Neural cell (in vitro differentiated cells): ENCODE measurements around the gene CDH16. TPM values are rescaled to one million over a fixed set of nuclear protein-coding genes. Genes with fewer than 3 reads are reported as not detected.

Source experiments
- H2AFZ ChIP-seq: fragments of 200-600, 300-800 bp; sonication (generic), shearing (Covaris generic); 2 replicates; pipeline ENCODE4 v1.6.0; 2014; ENCODE audit warnings: low read depth, mild to moderate bottlenecking, antibody characterized with exemption, low read length, moderate library complexity
- H3F3A ChIP-seq: fragments of 200-600 bp; shearing (Covaris generic); 2 replicates; pipeline ENCODE4 v1.6.1; 2016; ENCODE audit warnings: mild to moderate bottlenecking, moderate library complexity, mixed read lengths, antibody characterized with exemption, low read length; ENCODE audit not compliant: insufficient read depth, poor library complexity, severe bottlenecking
- H3K27ac ChIP-seq: fragments of 200-600, 300-800 bp; sonication (generic), shearing (Covaris generic); 2 replicates; pipeline ENCODE4 v1.5.1; 2014; ENCODE audit warnings: mild to moderate bottlenecking, low read length, moderate library complexity
- H3K27me3 ChIP-seq: fragments of 300-800, 200-600 bp; sonication (generic), shearing (Covaris generic); 2 replicates; pipeline ENCODE4 v1.6.0; 2014; ENCODE audit warnings: mild to moderate bottlenecking, low read depth, low read length, moderate library complexity; ENCODE audit not compliant: insufficient read depth
- H3K36me3 ChIP-seq: fragments of 300-800, 200-600 bp; sonication (generic), shearing (Covaris generic); 2 replicates; pipeline ENCODE4 v1.5.1; 2014; ENCODE audit warnings: mild to moderate bottlenecking, antibody characterized with exemption, low read length, moderate library complexity; ENCODE audit not compliant: insufficient read depth
- H3K4me2 ChIP-seq: fragments of 300-800, 200-600 bp; sonication (generic), shearing (Covaris generic); 2 replicates; pipeline ENCODE4 v1.6.0; 2014; ENCODE audit warnings: mild to moderate bottlenecking, low read length
- H3K4me3 ChIP-seq: fragments of 300-800, 200-600 bp; sonication (generic), shearing (Covaris generic); 2 replicates; pipeline ENCODE4 v1.5.1; 2014; ENCODE audit warnings: mild to moderate bottlenecking, low read length, moderate library complexity
- H3K79me2 ChIP-seq: fragments of 200-600 bp; shearing (Covaris generic); replicated peaks from 2 replicates; pipeline ENCODE4 v1.6.0; 2014; ENCODE audit warnings: mild to moderate bottlenecking, low read length, moderate library complexity; ENCODE audit not compliant: insufficient read depth
- H3K9ac ChIP-seq: fragments of 300-800, 200-600 bp; sonication (generic), shearing (Covaris generic); 2 replicates; pipeline ENCODE4 v1.6.1; 2016; ENCODE audit warnings: mild to moderate bottlenecking, low read length, mixed read lengths
- H3K9me2 ChIP-seq: fragments of 200-600 bp; shearing (Covaris generic); 2 replicates; pipeline ENCODE4 v1.6.1; 2016; ENCODE audit warnings: mild to moderate bottlenecking, low read length, mixed read lengths; ENCODE audit not compliant: insufficient read depth
- H3K9me3 ChIP-seq: fragments of 200-600, 300-800 bp; sonication (generic), shearing (Covaris generic); 2 replicates; pipeline ENCODE4 v1.6.1; 2016; ENCODE audit warnings: mild to moderate bottlenecking, mixed run types, low read length, moderate library complexity, mixed read lengths
- H4K20me1 ChIP-seq: fragments of 200-600 bp; shearing (Covaris generic); 2 replicates; pipeline ENCODE4 v1.6.1; 2016; ENCODE audit warnings: mild to moderate bottlenecking, mixed run types; ENCODE audit not compliant: insufficient read depth
- EP300 ChIP-seq: fragments of 450-650 bp; conservative IDR thresholded peaks from 2 replicates; pipeline ENCODE4 v1.6.1; 2014; ENCODE audit warnings: antibody characterized with exemption, mild to moderate bottlenecking, moderate library complexity; ENCODE audit not compliant: poor library complexity, severe bottlenecking
- EZH2 ChIP-seq: fragments of 200-600, 300-800 bp; shearing (Covaris generic), sonication (generic); IDR thresholded peaks from 2 replicates; pipeline ENCODE4 v1.6.1; 2014; ENCODE audit warnings: antibody characterized with exemption, low read length, borderline replicate concordance, mild to moderate bottlenecking; ENCODE audit not compliant: insufficient read depth, poor library complexity, severe bottlenecking
- MXI1 ChIP-seq: fragments of 450-650 bp; conservative IDR thresholded peaks from 2 replicates; pipeline ENCODE4 v1.6.1; 2014; ENCODE audit warnings: antibody characterized with exemption, mild to moderate bottlenecking; ENCODE audit not compliant: poor library complexity, severe bottlenecking
- POLR2AphosphoS5 ChIP-seq: IDR thresholded peaks from 2 replicates; pipeline ENCODE4 v1.6.1; 2012
- RAD21 ChIP-seq: fragments of 450-650 bp; conservative IDR thresholded peaks from 2 replicates; pipeline ENCODE4 v1.6.1; 2014; ENCODE audit warnings: antibody characterized with exemption, mild to moderate bottlenecking, moderate library complexity
- SMC3 ChIP-seq: fragments of 450-650 bp; conservative IDR thresholded peaks from 2 replicates; pipeline ENCODE4 v1.6.1; 2014; ENCODE audit warnings: antibody characterized with exemption, mild to moderate bottlenecking, moderate library complexity; ENCODE audit not compliant: poor library complexity
- TAF1 ChIP-seq: IDR thresholded peaks from 2 replicates; pipeline ENCODE4 v1.6.1; 2012; ENCODE audit warnings: low read depth
- polyA plus RNA-seq: library from polyadenylated mRNA; depleted of rRNA; stranded (reverse); fragments of >200 nt; gene quantifications from 2 replicates; pipeline ENCODE4 v1.2.3, GENCODE V29; 2014
- TF ChIP-seq, protein P1 (sequence below): fragments of 450-650 bp; IDR thresholded peaks from 2 replicates; pipeline ENCODE4 v1.5.1; 2014; ENCODE audit warnings: antibody characterized with exemption, mild to moderate bottlenecking, moderate library complexity; ENCODE audit not compliant: poor library complexity, severe bottlenecking
- TF ChIP-seq, protein P2 (sequence below): IDR thresholded peaks from 2 replicates; pipeline ENCODE4 v1.6.1; 2012; ENCODE audit warnings: borderline replicate concordance

The CDH16 gene
- polyA plus RNA-seq, 1 donor from 2014 or later = not detected

- TF ChIP-seq RAD21 (no peak), EP300 (no peak), EZH2 (no peak), MXI1 (no peak), SMC3 (no peak), POLR2AphosphoS5 (no peak), TAF1 (no peak)
- TF ChIP-seq, protein P1, sequence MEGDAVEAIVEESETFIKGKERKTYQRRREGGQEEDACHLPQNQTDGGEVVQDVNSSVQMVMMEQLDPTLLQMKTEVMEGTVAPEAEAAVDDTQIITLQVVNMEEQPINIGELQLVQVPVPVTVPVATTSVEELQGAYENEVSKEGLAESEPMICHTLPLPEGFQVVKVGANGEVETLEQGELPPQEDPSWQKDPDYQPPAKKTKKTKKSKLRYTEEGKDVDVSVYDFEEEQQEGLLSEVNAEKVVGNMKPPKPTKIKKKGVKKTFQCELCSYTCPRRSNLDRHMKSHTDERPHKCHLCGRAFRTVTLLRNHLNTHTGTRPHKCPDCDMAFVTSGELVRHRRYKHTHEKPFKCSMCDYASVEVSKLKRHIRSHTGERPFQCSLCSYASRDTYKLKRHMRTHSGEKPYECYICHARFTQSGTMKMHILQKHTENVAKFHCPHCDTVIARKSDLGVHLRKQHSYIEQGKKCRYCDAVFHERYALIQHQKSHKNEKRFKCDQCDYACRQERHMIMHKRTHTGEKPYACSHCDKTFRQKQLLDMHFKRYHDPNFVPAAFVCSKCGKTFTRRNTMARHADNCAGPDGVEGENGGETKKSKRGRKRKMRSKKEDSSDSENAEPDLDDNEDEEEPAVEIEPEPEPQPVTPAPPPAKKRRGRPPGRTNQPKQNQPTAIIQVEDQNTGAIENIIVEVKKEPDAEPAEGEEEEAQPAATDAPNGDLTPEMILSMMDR = no peak
- TF ChIP-seq, protein P2, sequence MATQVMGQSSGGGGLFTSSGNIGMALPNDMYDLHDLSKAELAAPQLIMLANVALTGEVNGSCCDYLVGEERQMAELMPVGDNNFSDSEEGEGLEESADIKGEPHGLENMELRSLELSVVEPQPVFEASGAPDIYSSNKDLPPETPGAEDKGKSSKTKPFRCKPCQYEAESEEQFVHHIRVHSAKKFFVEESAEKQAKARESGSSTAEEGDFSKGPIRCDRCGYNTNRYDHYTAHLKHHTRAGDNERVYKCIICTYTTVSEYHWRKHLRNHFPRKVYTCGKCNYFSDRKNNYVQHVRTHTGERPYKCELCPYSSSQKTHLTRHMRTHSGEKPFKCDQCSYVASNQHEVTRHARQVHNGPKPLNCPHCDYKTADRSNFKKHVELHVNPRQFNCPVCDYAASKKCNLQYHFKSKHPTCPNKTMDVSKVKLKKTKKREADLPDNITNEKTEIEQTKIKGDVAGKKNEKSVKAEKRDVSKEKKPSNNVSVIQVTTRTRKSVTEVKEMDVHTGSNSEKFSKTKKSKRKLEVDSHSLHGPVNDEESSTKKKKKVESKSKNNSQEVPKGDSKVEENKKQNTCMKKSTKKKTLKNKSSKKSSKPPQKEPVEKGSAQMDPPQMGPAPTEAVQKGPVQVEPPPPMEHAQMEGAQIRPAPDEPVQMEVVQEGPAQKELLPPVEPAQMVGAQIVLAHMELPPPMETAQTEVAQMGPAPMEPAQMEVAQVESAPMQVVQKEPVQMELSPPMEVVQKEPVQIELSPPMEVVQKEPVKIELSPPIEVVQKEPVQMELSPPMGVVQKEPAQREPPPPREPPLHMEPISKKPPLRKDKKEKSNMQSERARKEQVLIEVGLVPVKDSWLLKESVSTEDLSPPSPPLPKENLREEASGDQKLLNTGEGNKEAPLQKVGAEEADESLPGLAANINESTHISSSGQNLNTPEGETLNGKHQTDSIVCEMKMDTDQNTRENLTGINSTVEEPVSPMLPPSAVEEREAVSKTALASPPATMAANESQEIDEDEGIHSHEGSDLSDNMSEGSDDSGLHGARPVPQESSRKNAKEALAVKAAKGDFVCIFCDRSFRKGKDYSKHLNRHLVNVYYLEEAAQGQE = no peak
- Histone ChIP-seq H3F3A (no peaks in the 10 kb centered on the region), H3K9ac (no peak overlapping the region), H3K27ac (no peak overlapping the region), H3K9me2 (no peaks in the 10 kb centered on the region), H3K4me3 (no peak overlapping the region), H3K4me2 (no peak overlapping the region), H3K79me2 (no peaks in the 10 kb centered on the region), H3K27me3 (no peaks in the 10 kb centered on the region), H4K20me1 (no peaks in the 10 kb centered on the region), H2AFZ (no peak overlapping the region), H3K36me3 (no peaks in the 10 kb centered on the region), H3K9me3 (no peaks in the 10 kb centered on the region)
Measured at GRCh38 chr16:66895689-66895979, 23.1 kb downstream of the CDH16 start.

DNA sequence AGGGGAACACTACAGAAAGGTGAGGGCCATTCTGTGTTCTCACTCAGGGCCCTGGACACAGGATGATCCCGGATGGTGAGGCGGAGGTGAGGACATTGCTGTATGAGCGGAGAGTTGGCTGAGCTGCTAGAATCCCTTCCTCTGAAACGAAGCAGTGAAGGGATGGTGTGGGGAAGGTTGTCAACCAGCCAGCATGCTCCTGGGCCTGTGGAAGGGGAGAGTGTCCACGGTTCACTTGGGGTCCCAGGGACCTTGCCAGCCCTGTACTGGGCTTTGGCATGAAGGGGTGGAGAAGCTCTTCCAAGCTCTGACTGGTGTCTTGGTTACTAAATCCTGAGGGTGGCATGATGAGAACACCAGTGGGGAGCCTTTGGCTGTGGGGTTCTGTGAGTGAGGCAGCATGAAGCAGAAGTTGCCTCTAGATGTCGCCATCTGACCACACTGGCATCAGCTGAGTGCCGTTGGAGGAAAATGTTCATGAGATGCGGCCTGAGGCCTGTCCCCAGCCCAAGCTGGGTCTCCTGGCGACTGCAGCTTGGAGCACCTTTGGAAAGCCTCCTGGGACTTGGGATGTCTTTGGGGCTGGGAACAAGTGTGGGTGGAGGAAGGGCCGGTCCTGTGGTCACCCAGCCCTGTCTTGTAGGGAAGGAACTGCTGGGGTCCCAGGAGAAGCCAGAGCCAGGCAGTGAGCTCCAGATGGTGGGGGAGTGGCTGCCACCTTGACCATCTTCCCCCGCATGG lies 23.6 kb downstream of the CDH16 start:
- Histone ChIP-seq H3K9me3 (no peaks in the 10 kb centered on the region), H3K27ac (no peak overlapping the region), H2AFZ (no peak overlapping the region), H3K27me3 (no peaks in the 10 kb centered on the region), H3K79me2 (no peaks in the 10 kb centered on the region), H3K36me3 (no peaks in the 10 kb centered on the region), H4K20me1 (no peaks in the 10 kb centered on the region), H3K4me2 (no peak overlapping the region), H3K4me3 (no peak overlapping the region), H3F3A (no peaks in the 10 kb centered on the region), H3K9me2 (no peaks in the 10 kb centered on the region), H3K9ac (no peak overlapping the region)
- TF ChIP-seq, protein P1 = peak; percentile 90
- TF ChIP-seq RAD21 = peak; percentile 92
- peak; percentile 83 for TF ChIP-seq SMC3
- no peak for TF ChIP-seq TAF1
